ENCODE results near the gene TUBGCP2.
"Not testable (repeated sequence)": the region's sequence is repeated elsewhere in the genome, so short reads cannot be mapped to it uniquely, and the experiment has no call there.

Gene TUBGCP2

DNA sequence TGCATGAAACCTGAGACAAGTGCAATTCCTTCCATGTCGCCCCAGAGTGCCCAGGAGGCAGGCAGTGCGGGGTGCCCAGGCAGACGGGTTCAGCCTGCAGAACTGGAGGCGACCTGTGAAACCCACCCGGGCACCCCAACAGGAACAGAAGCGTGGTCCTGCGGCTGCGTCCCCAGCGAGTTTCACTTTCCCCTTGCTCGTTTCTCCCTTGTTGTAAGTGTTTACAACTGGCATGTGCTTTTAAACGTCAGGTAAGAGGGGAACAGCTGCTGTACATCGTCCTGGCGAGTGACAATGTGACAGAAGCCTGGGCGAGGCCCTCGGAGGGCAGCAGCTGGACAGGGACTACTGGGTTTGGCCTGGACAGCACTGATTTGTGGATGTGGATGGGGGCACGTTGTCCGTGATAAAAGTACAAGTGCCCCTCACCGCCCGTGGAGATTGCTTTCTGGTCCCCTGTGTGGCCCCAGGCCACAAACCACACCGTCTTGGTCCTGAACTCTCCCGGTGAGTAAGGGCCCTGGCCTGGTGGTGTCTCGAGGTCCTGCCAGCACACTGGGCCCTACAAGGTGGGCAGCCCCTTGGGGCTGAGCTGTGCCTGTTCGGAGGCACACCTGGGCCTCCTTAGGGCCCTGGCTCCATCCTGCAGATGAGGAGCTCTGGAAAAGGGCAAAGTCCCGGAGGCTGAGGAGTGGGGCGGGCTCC, 67.0 kb downstream of the TUBGCP2 start:
- DNase-seq: no peak
- in situ Hi-C loops (cut with MboI; ENCODE audit: low pct_unique_long_range_greater_than_20kb, low sequenced_read_pairs): no loop called here

DNA sequence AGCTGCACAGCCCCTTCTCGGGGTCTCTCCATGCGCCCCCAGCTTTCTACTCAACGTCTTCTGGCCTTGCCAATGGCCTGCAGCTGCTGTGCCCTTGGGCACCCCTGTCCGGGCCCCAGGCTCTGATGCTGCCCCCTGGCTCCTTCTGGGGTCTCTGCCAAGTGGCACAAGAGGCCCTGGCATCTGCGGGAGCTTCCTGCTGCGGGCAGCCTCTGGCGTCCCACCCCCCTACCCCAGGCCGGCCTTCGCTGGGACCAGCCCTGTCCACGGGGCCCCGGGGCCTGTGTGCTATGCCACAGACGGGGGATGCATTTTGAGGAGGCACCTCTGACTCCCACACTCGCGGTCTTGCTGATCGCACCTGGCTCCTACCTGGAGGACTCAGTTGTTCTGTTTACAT, 68.7 kb downstream of the TUBGCP2 start:
- no peak for DNase-seq
- in situ Hi-C loops (cut with MboI; ENCODE audit: low pct_unique_long_range_greater_than_20kb, low sequenced_read_pairs): no loop called here

DNA sequence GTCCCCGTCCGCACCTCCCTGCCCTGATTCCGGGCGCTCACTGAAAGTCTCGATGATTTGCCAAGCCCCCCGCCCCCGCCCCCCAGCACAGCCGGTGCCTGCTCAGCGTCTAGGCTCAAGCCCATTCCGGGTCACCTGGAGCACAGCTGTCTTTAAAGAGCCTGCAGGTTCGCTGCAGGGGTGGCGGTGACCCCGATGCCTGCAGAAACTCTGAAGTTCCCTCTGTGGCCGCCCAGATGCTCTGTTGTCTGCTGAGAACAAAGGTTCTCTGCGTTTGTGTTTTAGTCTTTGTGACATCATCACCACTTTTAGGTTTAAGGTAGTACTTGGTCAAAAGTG, 70.2 kb downstream of the TUBGCP2 start:
- no peak for DNase-seq
- in situ Hi-C loops (cut with MboI; ENCODE audit: low pct_unique_long_range_greater_than_20kb, low sequenced_read_pairs): no loop called here

DNA sequence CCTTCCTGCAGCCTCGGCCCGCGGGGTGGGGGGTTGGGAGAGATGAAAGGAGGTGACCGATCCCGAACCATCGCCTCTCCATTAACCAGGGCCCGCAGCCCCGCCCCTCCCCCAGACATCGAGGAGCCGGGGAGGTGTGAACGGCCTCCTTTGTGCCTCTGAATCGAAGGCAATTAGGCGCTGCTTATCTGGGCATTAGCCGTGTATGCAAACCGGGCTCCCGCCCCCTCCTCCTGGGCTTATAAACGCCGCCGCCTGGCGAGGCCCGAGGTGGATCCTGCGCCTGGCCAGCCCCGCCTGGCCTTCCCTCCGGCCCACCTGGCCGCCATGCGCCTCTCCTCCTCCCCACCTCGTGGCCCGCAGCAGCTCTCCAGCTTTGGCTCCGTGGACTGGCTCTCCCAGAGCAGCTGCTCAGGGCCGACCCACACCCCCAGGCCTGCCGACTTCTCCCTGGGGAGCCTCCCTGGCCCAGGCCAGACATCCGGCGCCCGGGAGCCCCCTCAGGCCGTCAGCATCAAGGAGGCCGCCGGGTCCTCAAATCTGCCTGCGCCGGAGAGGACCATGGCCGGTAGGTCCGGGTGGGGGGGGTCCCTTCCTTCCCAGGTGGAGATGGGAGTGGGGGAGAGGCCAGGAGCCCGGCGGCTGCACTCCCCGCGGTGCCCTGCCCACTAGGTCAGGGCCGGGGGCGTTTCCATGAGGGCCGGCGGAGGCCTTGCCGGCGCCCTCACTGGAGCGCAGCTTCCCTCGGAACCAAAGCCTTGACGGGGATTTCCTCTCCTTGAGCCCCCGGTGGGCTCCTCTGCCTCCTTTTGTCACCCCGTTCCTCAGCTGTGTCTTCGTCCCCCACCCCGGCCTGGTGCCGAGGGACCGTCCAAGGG, 70.8 kb downstream of the TUBGCP2 start, which contains the start of gene VENTX:
Gene VENTX (plus strand): TSS at position 268 of the 878 bp plus-strand sequence. CDS start 60 bp downstream, at position 328.
- no peak for DNase-seq
- in situ Hi-C loops (cut with MboI; ENCODE audit: low pct_unique_long_range_greater_than_20kb, low sequenced_read_pairs): no loop called here

DNA sequence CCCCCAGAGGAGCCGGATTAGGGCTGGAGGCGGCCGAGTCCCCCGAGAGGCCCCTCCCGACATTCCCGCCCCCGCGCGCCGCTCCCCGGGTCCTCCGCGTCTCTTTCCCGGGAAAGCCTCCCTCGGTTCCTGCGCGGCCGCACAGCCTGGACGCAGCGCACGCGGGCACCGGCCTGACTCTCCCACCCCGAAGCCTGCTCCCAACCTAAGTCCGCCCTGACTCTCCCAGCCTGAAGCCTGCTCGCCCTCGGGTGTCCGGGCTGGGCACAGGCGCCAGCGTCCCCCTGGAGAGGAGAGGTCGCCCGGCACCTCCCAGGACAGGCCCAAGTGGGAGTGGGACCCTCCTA, 71.5 kb downstream of the TUBGCP2 start:
- in situ Hi-C loops (cut with MboI; ENCODE audit: low pct_unique_long_range_greater_than_20kb, low sequenced_read_pairs): no loop called here
- no peak for DNase-seq

DNA sequence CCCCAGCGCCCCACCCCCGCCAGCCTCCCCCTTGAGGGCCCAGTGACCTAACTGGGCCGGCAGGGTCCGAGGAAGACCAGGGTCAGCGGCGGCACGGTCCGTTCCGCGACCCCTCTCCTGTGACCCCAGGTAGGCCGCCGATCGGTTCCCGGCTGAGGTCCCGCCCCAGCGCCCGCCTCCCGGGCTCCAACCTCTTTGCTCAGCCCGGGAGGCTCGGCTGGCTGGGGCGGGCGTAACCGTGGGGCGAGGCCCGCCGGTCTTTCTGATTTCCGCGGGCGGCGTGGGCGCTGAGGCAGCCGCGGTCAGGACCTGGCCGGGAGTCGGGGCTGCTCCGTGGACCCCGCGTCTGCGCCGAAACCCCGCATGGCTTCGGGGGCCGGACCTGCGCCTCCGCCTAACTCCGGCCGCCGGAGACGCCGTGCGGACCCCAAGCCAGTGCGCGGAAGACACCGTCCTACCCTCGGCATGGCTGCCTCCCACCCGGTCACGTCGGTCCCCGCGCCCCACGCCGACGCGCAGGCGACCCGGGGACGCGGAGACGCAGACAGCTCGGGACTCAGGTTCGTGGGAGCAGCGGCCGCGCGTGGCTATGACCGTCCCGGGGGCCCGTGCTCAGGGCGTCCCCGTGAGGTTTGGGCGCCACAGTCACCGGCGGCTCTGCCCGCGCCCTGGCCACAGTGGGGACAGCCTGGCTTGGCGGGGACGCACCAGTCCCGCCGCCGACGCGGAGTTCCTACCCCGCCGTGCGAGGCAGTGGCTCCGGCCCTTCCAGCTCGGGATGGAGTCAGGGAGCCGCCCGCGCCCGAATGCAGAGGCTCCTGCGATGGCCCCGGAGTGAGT, 72.1 kb downstream of the TUBGCP2 start:
- DNase-seq: no peak
- in situ Hi-C loops (cut with MboI; ENCODE audit: low pct_unique_long_range_greater_than_20kb, low sequenced_read_pairs): no loop called here

DNA sequence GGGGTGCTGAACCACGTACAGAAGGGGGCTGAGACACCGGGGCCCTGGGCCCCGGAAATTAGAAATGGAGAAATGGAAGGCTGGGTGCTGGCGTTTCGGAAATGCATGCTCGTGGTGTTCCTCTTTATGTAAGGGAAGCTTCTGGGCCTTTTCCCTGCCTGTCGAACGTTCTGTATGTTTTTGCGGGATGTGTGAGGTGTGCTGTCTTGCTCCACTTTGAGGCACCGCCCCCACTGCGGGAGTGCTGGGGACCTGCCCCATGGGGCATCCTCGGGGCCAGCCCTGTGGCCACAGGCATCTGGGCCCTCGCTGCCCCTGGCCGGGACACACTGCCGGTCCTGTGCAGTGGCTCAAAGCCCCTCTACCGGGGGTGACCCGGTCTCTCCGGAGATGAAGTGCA, 72.7 kb downstream of the TUBGCP2 start:
- in situ Hi-C loops (cut with MboI; ENCODE audit: low pct_unique_long_range_greater_than_20kb, low sequenced_read_pairs): no loop called here

DNA sequence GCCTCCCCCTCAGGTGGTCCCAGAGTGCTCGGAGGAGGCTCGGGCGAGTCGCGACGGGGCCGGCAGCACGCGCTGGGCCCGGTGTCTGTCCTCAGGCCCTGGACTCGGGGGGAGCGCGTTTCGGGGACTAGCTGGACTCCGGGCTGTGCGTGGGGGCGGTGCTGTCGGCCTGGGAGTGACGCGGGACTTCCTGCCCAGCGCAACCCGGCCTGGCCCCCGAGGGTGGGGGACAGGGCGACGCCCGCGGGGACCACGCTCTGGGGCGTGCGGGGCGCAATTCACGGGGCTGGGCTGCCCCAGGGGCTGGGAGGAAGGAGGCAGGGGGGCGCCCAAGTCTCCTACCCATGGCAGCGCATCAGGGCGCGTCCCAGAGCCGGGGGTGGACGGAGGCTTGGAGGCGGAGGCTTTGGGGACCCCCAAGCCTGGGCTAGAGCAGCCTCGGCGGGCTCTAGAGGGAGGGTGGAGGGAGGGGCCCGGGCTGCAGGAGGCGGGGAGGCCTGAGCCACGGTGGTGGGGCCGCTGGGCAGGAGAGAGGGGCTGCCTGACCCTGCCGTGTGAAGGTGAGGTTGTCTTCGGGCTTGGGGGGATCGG, 73.3 kb downstream of the TUBGCP2 start:
- in situ Hi-C loops (cut with MboI; ENCODE audit: low pct_unique_long_range_greater_than_20kb, low sequenced_read_pairs): no loop called here
- DNase-seq: no peak

More for the DNA sequence above, 72.7 kb downstream of the TUBGCP2 start:
- DNase-seq: no peak

DNA sequence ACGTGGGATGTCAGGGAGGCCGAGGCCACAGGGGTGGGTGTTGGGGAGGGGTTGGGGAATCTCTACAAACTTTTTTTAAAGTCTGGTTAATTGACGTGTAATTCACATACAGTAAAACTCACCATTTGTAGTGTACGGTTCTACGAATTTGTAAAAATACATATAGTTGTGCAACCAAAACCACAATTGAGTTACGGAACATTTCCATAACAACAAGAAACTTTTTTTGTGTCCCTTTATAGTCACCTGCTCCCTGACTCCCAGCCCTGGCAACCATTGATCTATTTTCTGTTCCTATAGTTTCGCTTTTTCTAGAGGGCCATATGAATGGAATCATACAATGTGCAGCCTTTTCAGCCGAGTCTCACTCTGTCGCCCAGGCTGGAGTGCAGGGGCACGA, 73.9 kb downstream of the TUBGCP2 start:
- DNase-seq; in situ Hi-C loops (cut with MboI; ENCODE audit: low pct_unique_long_range_greater_than_20kb, low sequenced_read_pairs): not testable (repeated sequence)

DNA sequence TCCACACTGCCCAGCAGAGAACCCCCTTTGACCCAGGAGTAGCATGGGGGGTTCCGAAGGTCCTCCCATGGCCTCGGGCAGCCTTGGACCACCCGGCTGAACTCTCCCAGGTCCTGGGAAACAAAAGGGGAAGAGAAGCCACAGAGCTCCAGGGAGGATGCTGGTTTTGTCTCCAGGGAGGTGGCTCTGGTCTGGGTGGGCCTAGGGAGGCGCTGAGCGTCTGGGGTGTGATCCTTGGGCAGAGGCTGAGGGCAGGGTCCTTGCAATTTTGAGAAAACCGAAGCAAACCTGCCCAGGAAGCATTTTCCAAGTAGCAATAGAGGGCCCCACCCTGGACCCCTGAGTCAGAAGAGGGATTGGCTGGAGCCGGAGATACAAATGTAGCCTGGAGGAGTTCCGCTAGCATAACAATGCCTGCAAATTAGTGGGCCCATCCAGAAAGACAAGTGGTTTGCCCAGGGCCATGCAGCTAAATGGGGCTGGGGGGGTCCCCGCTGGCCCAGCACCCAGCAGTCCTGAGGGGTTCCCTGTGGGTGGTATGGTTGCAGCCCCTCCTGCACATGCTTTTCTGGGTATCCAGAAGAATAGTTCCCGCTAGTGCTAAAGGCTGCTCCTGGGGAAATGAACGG, 76.6 kb downstream of the TUBGCP2 start:
- no peak for DNase-seq
- in situ Hi-C loops (cut with MboI; ENCODE audit: low pct_unique_long_range_greater_than_20kb, low sequenced_read_pairs): no loop called here

DNA sequence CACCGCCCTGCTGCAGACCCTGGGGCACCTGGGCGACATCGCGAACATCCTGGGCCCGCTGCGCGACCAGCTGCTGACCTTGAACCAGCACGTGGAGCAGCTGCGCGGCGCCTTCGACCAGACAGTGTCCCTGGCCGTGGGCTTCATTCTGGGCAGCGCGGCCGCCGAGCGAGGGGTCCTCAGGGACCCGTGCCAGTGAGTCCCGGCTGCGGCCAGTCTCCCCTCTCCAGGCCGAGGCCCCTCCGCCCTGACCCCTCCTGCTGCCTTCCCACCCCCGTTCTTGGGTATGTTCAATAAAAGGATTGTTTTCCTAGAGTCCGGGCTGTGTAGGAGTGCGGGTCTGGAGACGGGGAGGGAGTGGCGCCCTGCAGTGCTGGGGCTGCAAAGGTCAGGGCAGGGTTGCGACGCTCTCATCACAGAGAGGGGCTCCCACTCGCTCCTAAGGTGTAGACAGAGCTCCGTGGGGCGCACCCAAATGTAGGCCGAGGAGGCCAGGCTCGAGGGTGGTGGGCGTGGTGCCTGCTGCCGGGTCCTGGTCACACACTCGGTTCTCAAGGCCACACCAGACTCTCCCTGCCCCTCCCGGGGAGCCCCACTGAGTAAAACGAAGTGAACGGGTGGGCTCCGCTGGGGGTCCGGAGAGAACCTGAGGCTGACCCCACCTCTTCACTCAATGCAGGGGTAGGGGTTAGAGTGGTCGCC, 77.3 kb downstream of the TUBGCP2 start:
- in situ Hi-C loops (cut with MboI; ENCODE audit: low pct_unique_long_range_greater_than_20kb, low sequenced_read_pairs): no loop called here
- no peak for DNase-seq

DNA sequence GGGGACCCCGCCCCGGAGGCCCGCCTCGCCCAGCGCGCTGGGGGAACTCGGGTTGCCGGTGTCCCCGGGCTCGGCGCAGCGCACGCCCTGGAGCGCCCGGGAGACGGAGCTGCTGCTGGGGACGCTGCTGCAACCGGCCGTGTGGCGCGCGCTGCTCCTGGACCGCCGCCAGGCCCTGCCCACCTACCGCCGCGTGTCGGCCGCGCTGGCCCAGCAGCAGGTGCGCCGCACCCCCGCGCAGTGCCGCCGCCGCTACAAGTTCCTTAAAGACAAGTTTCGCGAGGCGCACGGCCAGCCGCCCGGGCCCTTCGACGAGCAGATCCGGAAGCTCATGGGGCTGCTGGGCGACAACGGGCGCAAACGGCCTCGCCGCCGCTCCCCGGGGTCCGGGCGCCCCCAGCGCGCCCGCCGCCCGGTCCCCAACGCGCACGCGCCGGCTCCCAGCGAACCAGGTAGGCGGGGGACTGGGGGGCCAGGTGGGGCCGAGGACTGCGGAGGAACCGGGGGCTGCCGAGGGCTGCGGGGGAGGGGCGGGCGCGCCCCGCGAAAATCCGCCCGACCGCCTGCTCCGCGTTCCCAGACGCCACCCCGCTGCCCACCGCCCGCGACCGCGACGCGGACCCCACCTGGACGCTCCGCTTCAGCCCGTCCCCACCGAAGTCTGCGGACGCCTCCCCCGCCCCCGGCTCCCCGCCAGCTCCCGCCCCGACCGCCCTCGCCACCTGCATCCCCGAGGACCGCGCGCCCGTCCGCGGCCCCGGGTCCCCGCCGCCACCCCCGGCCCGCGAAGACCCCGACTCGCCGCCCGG, 78.1 kb downstream of the TUBGCP2 start:
- peak; percentile 51 for DNase-seq
- in situ Hi-C loops (cut with MboI; ENCODE audit: low pct_unique_long_range_greater_than_20kb, low sequenced_read_pairs): no loop called here

DNA sequence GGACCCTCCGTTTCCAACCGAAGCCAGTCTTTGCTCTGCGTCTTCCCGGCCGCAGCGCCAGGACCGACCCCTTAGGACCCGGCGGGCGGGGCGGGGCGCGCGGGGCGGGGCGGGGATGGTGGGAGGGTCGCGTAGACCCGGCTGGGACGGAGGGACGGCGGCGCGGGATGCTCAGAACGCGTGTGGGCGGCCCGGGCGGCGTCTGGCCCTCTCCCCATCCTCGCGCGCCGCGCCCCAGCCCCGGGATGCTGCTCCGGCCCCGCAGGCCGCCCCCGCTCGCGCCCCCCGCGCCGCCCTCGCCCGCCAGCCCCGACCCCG, 78.7 kb downstream of the TUBGCP2 start, which contains the start of gene UTF1:
Gene UTF1 (plus strand): TSS at position 174 of the 318 bp plus-strand sequence. CDS start 72 bp downstream, at position 246.
- DNase-seq: no peak
- in situ Hi-C loops (cut with MboI; ENCODE audit: low pct_unique_long_range_greater_than_20kb, low sequenced_read_pairs): no loop called here

DNA sequence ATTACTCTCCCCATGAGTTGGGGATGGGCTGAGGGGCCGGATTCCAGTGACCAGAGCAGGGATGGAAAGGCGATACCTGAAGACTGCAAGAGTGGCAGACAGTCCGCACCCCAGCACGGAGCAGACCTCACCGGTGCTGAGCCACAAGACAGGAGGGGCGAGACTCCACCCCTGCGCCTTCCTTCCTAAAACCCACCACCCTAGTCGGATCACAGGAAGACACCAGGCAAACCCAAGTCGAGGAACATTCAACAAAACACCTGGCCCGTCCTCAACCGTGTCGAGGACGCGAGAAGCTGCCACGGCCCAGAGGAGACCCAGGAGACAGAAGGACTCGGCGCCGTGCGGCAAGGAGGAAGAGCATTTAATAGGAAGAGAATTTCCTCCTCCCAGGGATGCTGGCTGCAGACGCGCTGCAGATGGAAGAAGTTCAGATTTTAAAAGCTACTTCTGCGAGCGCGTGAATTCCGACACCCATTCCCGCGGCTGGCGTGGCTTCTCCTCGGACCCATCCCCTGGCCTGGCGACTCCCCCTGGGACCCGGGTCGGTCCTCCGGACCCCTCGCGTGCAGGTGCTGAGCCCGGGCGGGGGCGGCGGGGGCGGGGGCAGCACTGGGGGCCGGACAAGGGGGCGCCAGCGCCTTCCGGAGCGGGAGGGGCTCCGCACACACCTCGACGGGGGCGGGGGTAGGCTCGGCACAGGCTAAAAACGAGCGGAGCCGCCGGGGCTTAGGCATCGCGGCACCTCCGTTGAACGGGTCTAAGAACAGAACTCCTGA, 79.2 kb downstream of the TUBGCP2 start:
- DNase-seq: no peak
- in situ Hi-C loops (cut with MboI; ENCODE audit: low pct_unique_long_range_greater_than_20kb, low sequenced_read_pairs): no loop called here

Data from KBM-7 (cell line).